Measurements from ENCODE around the gene SMG6.

The SMG6 gene

DNA sequence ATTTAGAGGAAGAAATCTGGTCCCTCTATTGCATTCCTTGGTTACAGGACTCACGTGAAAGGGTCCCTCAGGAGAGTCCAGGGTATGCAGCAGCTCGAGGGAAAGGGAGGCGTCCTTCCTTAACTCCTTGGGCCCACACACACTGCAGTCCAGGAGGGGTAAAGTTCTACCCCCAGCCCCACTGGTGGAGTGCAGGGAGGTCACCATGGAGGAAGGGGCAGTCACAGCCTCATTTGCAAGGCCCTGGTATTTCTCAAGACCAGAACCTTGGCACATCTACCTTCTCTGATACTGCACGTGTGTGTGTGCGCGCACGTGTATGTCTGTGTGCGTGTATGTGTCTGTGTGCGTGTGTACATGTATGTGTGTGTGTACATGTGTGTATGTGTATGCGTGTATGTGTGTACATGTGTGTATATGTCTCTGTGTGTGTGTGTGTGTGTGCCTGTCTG, 237.6 kb downstream of the SMG6 start:
- CTCF ChIA-PET: no interaction called here
- DNase-seq (ENCODE audit: low spot score): no peak
- TF ChIP-seq, protein P1, sequence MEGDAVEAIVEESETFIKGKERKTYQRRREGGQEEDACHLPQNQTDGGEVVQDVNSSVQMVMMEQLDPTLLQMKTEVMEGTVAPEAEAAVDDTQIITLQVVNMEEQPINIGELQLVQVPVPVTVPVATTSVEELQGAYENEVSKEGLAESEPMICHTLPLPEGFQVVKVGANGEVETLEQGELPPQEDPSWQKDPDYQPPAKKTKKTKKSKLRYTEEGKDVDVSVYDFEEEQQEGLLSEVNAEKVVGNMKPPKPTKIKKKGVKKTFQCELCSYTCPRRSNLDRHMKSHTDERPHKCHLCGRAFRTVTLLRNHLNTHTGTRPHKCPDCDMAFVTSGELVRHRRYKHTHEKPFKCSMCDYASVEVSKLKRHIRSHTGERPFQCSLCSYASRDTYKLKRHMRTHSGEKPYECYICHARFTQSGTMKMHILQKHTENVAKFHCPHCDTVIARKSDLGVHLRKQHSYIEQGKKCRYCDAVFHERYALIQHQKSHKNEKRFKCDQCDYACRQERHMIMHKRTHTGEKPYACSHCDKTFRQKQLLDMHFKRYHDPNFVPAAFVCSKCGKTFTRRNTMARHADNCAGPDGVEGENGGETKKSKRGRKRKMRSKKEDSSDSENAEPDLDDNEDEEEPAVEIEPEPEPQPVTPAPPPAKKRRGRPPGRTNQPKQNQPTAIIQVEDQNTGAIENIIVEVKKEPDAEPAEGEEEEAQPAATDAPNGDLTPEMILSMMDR (conservative IDR thresholded peaks at IDR 0.05; ENCODE audit: low read depth): no peak
- POLR2A ChIA-PET (ENCODE audit: low non-redundant PET): no interaction called here
- H3K27ac ChIP-seq: peak overlapping the region; percentile 51; the same call in 1 of the 2 replicates

DNA sequence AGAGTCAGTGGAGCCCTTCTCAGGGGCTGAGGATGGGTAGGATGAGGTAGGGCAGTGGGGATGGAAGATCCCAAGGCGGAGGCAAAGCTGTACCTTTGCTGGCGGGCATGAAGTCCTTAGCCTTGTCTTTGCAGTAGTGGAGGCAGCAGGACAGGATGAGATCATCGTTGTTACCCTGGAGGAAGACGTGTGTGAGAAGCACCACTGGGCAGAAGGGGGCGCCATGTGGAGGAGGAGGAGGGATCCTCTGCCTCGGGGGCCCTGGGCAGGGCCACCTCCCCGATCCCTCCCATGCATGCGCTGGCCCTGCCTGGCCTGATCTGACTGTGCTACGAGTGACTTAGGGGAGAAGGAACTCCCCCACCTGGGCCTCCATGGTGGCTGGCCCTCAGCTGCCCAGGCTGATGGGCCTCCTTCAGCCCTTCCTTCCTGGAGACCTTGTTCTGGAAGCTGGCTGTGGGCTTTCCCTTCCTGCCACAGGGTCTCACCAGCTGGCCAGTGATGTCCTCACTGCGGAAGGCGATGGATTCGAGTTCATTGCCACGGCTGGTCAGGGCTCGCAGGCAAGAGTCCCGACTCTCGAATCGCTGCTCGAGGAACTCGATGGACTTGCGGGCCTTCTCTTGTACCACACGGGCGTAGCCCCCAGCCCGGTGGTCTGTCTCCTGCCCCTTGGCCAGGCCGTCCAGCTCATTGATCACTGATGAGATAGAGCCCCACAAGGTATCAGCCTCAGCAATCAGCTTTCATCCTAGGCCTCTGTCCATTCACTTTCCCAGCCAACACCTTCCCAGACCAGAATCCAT, 238.4 kb downstream of the SMG6 start:
- H3K27ac ChIP-seq: peak overlapping the region; percentile 51; the same call in 1 of the 2 replicates
- CTCF ChIA-PET: interaction anchor here (0.6 kb wide), 1 partner anchor 102 kb away, joined by 3 read pairs; no protein-coding TSS in a partner anchor
- POLR2A ChIA-PET (ENCODE audit: low non-redundant PET): no interaction called here
- no peak for DNase-seq (ENCODE audit: low spot score)
- TF ChIP-seq, protein P1 (conservative IDR thresholded peaks at IDR 0.05; ENCODE audit: low read depth): no peak

DNA sequence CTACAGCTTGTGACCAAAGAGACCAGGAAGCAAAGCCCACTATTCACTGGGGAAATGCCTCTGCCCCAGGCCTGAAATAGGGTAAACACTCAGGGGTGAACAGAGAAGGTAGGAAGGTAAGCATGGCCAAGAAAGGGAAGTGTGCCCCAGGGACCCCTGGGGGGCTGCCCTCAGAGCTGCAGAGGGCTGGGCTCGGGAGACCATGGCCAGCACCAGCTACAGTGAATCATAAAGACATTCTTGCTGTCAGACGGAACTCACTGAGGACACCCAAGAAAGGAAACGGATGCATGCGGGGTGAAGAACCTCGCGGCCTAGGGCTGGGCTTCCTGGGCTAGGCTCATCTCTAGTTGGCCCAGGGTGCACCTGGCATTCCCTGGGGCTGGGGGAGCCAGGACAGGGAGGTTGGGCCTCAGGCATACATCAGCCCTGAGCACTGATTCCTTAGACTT, 239.0 kb downstream of the SMG6 start:
- peak overlapping the region; percentile 51; the same call in 1 of the 2 replicates for H3K27ac ChIP-seq
- DNase-seq (ENCODE audit: low spot score): no peak
- CTCF ChIA-PET: no interaction called here
- POLR2A ChIA-PET (ENCODE audit: low non-redundant PET): no interaction called here
- TF ChIP-seq, protein P1 (conservative IDR thresholded peaks at IDR 0.05; ENCODE audit: low read depth): no peak

DNA sequence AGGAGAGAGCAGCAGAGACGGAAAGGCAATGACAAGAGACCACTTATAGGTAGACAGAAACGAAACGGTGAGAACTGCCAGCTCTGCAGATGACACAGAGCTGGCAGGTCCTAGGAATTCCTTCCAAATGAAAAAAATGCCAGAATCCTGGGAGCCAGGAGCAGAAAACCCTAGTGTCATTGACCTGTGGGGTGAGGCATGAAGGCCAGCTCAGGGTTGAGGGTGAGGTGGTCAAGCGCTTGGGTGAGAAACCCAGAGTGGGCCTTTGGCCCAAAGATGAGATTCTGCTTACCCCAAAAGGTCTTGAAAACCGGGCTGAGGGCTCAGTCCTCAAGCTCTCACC, 239.5 kb downstream of the SMG6 start:
- POLR2A ChIA-PET (ENCODE audit: low non-redundant PET): no interaction called here
- no peak for DNase-seq (ENCODE audit: low spot score)
- CTCF ChIA-PET: no interaction called here
- TF ChIP-seq, protein P1 (conservative IDR thresholded peaks at IDR 0.05; ENCODE audit: low read depth): no peak
- H3K27ac ChIP-seq: peak overlapping the region; percentile 51; the same call in 1 of the 2 replicates

DNA sequence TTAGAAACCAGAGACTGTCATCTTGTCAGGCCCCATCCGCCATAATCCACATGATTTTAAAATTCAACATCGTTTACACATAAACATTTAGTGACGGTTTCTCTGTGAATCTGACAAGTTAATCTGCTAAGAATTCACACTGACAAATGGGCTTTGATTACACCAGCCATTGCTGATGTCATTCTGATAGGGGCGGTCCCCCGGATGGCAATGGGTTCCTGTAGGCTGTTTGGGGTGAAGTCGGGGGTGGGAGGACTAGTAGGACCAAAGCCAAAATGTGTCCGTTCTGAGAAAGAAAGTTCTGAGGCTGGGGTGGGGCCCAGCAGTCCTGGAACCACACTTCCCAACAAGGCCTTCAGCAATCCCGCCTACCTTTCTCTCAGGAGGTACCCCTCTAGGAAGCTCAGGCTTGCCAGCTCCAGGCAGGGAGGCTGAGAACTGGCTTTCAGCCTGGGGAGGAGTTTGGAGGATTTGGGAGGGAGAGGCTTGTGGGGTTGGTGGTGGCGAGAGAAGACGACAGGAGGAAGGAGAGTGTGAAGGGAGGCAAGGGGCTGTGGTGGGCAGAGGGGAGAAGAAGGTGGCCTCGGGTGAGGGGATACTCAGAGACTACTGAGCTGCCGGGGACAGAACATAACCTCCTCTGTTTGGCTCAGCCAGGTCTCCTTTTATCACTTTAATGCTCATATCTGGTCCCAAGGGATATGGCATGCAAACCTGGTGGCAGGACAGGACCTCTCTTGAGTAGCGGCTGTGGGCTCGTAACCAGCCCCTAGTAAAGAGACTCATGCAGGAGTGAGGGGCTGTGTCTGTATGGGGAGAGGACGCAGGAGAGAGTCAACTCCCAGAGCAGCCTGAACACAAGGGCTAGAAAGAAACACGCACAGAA, 240.1 kb downstream of the SMG6 start:
- TF ChIP-seq, protein P1 (conservative IDR thresholded peaks at IDR 0.05; ENCODE audit: low read depth): no peak
- ChIA-PET CTCF (no interaction called here), POLR2A (ENCODE audit: low non-redundant PET) (no interaction called here)

DNA sequence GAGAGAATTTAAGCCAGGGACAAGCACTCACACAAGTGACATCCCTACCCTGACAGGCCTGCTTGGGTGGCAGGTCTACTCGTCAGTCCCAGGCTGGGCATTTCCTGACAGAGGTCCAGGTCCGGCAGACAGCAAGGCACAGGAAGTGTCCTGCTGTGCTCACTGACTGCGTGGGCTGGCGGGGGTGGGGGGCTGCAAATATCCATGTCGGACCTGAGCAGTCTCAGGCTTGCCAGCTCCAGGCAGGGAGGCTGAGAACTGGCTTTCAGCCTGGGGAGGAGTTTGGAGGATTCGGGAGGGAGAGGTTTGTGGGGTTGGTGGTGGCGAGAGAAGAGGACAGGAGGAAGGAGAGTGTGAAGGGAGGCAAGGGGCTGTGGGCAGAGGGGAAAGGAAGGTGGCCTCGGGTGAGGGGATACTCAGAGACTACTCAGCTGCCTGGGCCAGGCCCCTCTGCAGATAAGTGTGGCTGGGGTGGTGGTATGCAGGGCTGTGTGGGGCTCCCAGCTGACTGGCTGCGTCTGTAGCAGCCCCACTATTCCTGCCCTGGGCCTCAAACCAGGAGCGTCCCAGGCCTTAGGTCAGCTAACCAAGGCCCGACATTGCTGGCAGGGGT, 240.9 kb downstream of the SMG6 start:
- ChIA-PET CTCF (interaction anchor here (0.6 kb wide), 2 partner anchors 39 to 1897 kb away, joined by 3 to 4 read pairs; no protein-coding TSS in a partner anchor), POLR2A (ENCODE audit: low non-redundant PET) (no interaction called here)
- H3K27ac ChIP-seq: peak overlapping the region; percentile 22
- TF ChIP-seq, protein P1 (conservative IDR thresholded peaks at IDR 0.05; ENCODE audit: low read depth): no peak
- no peak for DNase-seq (ENCODE audit: low spot score)

More for the DNA sequence above, 240.1 kb downstream of the SMG6 start:
- H3K27ac ChIP-seq: peak overlapping the region; percentile 14; the same call in 1 of the 2 replicates
- no peak for DNase-seq (ENCODE audit: low spot score)
